HG03060 (cell line): ENCODE measurements around the gene C19orf85.

ENCODE experiments used
- ATAC-seq: cut with Tn5 transposase; IDR thresholded peaks from one replicate; pipeline ENCODE4 v1.9.1; 2021; ENCODE audit warnings: low read depth, moderate number of reproducible peaks; ENCODE audit not compliant: unreplicated experiment

Gene C19orf85

DNA sequence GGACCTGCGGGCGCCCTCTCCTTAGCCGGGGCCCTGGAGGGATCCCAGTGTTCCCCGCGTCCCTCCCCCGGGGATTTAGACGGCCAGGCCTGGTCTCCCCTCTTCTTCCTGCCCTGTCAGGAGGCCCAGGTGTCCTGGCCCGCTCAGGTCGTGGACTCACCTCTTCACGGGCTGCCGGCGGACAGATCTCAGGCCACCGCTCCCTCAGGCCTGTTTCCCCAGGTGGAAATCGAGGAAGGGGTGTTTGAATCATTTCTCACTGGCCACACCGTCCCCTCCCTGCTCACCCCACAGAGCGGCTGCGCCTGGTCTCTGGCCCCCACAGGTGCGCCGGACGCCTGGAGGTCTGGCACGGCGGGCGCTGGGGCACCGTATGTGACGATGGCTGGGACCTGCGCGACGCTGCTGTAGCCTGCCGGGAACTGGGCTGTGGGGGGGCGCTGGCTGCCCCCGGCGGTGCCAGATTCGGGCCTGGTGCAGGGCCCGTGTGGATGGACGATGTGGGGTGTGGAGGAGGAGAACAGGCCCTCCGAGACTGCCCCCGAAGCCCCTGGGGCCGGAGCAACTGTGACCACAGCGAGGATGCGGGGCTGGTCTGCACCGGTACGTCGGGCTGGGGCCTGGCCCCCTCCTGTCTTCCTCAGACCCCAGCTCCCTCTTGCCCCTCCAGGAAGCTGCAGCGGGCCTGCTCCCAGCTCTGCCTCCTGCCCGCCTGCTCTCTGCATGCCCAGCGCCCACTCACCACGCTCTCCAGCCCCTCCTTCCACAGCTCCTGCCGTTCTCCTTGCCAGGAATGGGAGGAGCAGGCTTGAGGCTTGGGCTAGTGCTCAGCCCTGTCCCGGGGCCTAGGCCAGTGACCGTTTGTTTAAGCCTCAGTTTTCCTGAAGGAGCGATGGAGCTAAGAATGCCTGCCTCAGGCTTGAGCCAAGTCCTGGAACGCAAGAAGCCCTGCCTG, 26.2 kb upstream of the C19orf85 start:
- no peak for ATAC-seq

DNA sequence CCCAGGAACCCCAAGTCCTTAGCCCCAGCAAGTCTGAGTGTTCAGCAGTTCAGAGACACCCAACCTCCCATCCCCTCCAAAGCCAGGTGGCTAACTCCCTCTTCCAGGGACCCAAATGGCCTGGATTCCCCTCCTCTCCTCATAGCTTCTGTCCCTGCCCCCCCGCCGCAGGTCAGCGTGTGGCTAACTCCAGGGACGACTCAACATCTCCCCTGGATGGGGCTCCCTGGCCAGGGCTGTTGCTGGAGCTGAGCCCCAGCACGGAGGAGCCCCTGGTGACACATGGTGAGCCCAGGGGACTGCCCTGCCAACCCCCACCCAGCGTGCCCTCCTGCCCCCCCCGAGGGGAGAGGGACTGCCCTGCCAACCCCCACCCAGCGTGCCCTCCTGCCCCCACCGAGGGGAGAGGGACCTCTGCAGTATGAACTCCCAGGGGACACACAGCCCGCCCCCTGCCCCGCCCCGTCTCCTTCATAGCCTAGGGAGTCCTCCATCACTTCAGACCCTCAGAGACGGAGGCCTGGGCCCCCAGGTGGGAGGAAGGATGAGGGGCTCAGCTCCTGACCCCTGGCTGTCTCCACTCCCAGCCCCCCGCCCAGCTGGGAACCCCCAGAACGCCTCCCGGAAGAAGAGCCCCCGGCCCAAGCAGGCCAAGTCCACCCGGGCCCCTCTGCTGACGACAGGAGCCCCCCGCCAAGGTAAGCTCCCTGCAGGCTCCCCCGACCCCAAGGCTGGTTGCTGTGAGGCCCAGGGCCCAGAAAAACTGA, 25.3 kb upstream of the C19orf85 start:
- ATAC-seq, result no peak

DNA sequence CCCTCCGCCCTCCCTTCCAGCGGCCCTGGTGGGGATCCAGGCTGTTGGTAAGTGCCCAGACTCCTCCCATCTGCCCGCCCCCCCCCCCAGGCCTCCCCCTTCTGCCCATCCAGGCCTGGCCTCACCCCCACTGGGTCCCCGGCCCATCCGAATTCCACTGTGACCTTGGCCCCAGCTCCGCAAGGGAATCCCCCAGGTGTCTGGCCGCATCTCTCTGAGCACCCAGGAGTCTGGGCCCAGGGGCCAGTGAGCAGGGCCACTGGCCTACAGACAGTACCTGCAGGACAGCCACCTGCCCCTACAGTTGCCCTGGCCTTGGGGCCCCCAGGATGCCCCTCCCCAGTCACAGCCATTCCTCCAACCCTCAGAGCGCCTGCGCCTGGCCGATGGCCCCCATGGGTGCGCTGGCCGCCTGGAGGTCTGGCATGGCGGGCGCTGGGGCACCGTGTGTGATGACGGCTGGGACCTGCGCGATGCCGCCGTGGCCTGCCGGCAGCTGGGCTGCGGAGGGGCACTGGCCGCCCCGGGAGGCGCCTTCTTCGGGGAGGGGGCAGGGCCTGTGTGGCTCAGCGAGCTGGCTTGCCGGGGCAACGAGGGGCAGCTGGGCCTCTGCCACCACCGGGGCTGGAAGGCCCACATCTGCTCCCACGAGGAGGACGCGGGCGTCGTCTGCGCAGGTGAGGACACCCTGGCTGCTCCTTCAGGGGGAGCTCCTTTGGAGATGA, 24.6 kb upstream of the C19orf85 start:
- ATAC-seq, result no peak

DNA sequence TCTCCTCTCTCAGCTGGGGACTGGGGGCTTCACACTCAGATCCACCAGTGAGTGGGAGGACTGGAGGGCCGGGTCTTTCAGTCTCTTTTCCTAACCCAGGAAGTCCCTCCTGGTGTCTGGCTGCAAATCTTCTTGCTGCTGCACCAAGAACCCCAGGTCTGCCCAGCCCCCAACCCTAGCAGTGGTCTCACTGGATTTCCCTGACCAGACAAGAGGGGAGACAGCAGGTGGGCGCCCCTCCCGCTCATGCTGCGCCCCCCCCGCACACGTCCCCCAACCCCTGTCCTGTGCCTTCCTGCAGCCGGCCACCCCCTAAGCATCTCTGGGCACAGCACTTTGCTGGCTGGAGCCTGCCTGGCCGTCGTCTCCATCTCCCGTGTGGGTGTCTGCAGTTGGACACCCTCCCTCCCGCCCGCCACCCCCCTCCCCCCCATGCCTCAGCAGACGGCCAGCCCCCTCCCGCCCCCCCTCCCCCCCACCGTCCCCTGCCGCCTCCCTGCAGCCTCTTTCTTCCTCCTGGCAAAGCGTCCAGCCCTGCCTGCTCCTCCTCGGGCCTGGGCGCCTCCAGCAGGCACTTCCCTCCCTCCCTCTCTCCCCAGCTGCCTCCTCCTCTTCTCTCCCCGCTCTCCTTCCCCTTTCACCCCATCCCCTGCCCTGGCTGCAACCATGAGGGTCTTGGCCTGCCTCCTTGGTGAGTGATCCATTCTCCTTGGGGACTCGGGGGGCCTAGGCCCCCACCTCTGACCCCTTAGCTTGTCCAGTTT, 23.6 kb upstream of the C19orf85 start, which contains the start of gene SSC5D:
Gene SSC5D, plus strand, starts transcription at position 513 of the 764 bp plus-strand sequence. Its CDS starts 154 bp downstream, at position 667.
- ATAC-seq, result no peak

DNA sequence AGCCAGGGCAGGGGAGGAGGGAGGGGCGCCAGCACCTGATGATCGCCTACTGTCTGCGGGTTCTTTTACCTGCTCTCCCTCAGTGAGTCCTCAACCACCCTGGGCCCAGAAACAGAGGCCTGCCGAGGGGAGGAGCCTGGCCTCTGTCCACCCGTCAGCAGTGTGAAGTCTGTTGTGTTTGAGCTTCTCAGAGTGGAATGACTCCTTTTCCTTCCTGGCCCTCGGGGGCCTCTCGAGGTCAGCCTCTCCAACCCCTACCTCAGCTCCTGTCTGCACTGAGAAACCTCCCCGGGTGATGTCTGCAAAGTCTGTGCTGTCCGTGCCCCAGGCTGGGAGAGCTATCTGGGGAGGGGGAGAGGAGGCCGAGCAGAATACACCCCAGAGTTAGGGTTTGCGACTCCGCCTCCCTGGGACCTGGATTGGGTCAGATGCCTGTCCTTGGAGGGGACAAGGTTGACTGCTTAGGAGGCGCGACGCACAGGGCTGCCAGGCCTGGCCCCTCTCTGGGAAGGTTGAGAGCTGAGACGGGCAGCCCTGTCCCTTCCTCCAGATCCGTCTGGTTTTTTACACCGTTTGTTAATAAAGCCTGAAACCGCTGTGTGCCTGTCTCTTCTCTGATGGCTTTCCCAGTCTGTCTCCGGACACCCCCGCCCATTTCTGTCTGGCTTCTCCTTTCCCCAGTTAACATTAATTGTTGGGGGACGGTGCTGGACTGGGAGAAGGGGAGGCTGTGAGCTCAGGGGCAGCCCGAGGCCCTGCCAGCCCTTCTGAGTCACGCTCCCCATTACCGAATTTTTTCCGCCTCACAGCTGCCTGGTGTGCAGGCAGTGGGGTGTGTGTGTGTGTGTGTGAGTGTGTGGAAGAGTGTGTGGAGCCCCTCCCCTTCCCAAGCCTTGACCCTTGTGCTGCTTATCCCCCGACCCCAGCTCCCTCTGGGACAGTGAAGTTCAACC, 22.7 kb upstream of the C19orf85 start:
- no peak for ATAC-seq

DNA sequence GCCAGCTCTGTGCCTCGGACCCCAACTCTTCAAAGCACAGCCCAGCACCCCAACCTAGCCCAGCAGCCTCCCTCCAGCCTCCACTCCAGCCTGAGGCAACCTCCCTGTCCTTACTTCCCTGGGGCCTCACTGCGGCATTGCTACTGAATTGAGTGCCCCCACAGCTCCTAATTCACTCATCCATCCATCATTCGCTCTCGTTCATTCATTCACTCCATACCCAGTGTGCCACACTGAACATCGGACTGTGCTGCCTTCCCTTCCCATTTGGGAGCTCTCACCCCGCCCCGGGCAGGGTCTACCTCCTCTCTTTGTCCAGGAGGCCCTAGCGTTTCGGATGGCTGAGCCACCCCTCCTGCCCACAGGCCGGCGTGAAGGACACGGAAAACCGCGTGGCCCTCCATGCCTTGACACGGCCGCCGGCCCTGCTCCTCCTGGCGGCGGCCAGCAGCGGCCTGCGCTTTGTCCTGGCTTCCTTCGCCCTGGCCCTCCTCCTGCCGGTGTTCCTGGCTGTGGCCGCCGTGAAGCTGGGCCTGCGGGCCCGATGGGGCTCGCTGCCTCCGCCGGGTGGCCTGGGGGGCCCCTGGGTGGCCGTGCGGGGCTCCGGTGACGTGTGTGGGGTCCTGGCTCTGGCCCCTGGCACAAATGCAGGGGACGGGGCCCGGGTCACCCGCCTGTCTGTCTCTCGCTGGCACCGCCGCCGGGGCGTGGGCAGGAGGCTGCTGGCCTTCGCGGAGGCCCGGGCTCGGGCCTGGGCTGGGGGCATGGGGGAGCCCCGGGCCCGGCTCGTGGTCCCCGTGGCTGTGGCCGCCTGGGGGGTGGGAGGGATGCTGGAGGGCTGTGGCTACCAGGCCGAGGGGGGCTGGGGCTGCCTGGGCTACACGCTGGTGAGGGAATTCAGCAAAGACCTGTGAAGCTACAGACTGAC, 21.8 kb upstream of the C19orf85 start:
- no peak for ATAC-seq

DNA sequence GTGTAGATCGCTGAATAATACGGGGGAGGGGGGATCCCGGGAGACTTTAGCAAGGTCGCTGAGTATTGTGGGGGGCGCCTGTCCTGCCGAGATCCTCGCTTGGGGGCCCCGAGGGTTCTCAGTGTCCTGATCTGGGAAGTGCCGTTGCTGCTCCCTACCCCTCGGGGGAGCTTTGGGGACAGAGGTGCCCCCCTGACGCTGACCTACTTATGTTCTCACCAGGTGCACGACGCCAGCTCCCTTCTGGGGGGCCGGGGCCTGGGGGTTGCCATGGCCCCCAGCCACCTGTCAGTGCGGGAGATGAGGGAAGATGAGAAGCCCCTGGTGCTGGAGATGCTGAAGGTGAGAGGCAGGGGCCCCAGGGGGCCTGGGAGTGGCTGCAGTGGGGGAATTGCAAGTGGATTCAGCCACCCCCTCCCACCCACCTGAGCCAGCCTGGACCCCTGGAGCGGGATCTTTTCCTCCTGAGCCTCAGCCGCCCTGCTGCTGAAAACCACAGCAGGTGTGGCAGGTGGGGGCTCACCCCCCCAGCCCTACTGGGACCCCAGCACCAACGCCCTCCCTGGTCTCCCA, 21.0 kb upstream of the C19orf85 start:
- no peak for ATAC-seq

DNA sequence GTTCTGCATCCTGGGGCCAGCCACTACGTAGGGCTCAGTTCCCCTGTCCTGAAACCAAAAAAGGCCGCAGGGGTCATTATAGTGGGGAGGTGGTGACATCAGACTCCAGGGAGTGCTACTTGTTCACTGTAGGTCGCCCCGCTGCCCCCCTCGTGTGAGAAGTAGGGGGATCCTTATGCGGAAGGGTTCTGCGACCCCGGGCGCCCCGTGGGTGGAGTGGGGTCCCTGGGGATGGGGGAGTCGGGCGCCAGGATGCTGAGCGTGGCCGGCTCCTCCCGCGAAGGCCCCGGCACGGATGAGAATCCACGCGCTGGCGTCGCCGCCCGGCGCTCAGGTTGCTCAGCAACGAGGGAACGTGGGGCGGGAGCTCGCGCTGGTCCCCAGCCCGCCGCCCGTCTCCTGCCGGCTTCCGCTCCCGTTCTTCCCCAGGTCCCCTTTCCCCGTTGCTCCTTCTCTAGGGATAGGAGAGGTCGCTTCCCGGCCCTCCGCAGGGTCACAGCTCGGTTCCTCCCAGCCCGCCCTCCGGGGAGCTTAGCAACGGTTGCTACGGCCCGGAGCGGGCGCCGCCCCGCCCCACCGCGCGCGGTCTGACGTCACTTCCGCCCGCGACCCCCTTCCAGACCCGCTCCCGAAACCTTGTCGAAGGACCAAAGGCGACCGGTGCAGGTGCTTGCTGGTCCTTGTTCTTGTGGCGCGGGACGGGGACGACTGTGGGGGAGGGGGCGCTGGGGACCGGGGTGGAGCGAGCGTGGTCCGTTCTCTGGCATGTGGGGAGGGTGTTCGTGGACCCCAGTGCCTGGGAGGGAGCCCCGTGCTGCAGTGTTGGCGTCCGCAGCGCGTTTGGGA, 20.3 kb upstream of the C19orf85 start, which contains the start of gene NAT14:
Gene NAT14, plus strand, starts transcription at position 596 of the 846 bp plus-strand sequence. CDS start 521 bp downstream, outside the sequence.
- no peak for ATAC-seq

DNA sequence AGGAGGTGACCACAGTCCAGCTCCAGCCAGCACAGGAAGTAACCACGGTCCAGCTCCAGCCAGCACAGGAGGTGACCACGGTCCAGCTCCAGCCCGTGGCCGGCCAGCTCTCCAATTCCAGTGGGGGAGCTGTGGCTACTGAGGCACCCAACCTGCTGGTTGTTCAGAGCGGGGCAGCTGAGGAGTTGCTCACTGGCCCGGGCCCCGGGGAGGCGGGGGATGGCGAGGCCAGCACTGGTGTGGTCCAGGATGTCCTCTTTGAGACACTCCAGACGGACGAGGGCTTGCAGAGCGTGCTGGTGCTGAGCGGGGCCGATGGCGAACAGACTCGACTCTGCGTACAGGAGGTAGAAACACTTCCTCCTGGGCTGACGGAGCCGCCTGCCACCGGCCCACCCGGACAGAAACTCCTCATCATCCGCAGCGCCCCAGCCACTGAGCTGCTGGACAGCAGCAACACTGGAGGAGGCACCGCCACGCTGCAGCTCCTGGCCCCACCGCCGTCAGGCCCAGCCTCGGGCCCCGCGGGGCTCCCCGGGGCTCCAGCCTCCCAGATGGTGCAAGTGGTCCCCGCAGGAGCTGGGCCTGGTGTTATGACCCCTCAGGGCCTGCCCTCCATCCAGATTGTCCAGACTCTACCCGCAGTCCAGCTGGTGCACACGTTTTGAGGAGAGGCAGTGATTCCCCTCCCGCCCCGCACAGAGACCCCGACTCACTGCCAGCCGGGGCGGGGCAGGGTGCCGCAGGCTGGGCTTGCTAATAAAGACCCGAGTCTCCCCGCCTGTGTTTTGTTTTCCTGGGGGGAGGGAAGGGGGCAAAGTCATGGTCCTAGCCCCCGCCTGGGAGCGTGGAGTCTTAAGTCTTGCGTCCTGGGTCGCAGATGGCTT, 19.4 kb upstream of the C19orf85 start:
- ATAC-seq, result no peak

DNA sequence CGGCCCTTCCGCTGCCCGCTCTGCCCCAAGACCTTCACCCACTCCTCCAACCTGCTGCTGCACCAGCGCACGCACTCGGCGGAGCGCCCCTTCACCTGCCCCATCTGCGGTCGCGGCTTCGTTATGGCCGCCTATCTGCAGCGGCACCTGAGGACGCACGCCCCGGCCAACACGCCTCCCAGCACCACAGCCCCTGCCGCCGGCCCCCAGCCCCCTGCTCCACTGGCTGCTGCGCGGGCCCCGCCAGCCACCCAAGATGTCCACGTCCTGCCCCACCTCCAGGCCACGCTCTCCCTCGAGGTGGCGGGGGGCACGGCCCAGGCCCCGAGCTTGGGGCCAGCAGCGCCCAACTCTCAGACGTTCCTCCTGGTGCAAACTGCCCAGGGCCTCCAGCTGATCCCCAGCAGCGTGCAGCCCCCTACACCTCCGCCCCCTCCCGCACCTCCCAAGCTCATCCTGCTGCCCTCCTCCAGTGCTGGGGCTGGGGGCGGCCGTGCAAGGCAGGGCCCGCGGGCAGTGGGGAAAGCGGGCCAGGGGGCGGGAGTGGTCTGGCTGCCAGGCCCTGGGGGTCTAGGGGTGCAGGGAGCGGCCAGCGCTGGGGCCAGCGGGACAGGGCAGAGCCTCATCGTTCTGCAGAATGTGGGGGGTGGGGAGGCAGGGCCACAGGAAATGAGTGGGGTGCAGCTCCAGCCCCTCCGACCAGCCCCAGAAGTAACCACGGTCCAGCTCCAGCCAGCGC, 18.6 kb upstream of the C19orf85 start:
- ATAC-seq, result no peak

DNA sequence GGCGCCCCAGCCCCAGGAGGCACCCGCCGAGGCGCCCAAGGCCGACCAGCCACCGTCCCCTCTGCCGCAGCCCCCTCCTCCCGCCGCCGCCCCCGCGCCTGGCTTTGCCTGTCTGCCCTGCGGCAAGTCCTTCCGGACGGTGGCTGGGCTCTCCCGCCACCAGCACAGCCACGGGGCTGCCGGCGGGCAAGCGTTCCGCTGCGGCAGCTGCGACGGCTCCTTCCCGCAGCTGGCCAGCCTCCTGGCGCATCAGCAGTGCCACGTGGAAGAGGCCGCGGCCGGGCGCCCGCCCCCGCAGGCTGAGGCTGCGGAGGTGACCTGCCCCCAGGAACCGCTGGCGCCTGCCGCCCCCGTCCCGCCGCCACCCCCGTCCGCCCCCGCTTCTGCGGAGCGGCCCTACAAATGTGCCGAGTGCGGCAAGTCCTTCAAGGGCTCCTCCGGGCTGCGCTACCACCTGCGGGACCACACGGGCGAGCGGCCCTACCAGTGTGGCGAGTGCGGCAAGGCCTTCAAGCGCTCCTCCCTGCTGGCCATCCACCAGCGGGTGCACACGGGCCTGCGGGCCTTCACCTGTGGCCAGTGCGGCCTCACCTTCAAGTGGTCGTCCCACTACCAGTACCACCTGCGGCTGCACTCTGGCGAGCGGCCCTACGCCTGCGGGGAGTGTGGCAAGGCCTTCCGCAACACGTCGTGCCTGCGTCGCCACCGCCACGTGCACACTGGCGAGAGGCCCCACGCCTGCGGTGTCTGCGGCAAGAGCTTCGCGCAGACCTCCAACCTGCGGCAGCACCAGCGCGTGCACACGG, 17.8 kb upstream of the C19orf85 start:
- no peak for ATAC-seq

DNA sequence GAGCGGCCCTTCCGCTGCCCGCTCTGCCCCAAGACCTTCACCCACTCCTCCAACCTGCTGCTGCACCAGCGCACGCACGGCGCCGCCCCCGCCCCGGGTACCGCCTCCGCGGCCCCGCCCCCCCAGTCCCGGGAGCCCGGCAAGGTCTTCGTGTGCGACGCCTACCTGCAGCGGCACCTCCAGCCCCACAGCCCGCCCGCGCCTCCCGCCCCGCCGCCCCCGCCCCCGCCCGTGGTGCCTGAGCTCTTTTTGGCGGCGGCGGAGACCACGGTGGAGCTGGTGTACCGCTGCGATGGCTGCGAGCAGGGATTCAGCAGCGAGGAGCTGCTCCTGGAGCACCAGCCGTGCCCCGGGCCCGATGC, 17.2 kb upstream of the C19orf85 start:
- ATAC-seq, result no peak

DNA sequence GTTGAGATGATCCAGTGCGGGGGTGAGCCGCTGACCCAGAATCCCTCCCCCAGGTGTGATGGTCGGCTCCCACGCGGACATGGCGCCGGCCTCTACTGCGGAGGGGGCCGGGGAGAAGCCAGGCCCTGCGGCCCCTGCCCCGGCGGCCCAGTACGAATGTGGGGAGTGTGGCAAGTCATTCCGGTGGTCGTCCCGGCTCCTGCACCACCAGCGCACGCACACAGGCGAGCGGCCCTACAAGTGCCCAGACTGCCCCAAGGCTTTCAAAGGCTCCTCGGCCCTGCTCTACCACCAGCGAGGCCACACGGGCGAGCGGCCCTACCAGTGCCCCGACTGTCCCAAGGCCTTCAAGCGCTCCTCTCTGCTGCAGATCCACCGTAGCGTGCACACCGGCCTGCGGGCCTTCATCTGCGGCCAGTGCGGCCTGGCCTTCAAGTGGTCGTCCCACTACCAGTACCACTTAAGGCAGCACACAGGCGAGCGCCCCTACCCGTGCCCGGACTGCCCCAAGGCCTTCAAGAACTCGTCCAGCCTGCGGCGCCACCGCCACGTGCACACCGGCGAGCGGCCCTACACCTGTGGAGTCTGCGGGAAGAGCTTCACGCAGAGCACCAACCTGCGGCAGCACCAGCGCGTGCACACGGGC, 16.7 kb upstream of the C19orf85 start:
- no peak for ATAC-seq
